GM04503 (cell line): ENCODE data around the gene ATAD3C.
A peak's percentile ranks its signal among the peaks of the same experiment; 100 is the strongest.
"Not testable (repeated sequence)": the region's sequence is repeated elsewhere in the genome, so short reads cannot be mapped to it uniquely, and the experiment has no call there.

Experiments
- DNase-seq: peaks from one replicate; pipeline ENCODE4 v3.0.0-alpha.2; 2012; ENCODE audit warnings: low read depth

ATAD3C gene

GRCh38 chr1:1508775-1509464 is 59.4 kb downstream of the ATAD3C start:
- DNase-seq, result not testable (repeated sequence)

- not testable (repeated sequence) for DNase-seq
Observed at GRCh38 chr1:1509465-1509850, 60.0 kb downstream of the ATAD3C start.

- DNase-seq, result peak; percentile 6
Observed at GRCh38 chr1:1510912-1511532, 61.5 kb downstream of the ATAD3C start.

GRCh38 chr1:1511533-1512285 is 62.2 kb downstream of the ATAD3C start, which contains the start of gene ATAD3A:
Gene ATAD3A (plus strand): TSS chr1:1512162. CDS start chr1:1512269, 107 bp downstream.
- peak; percentile 80 for DNase-seq

- not testable (repeated sequence) for DNase-seq
Observed at GRCh38 chr1:1512425-1512824, 62.9 kb downstream of the ATAD3C start.

GRCh38 chr1:1513675-1514074 is 64.2 kb downstream of the ATAD3C start:
- not testable (repeated sequence) for DNase-seq

- DNase-seq, result not testable (repeated sequence)
Observed at GRCh38 chr1:1514376-1514775, 64.9 kb downstream of the ATAD3C start.

GRCh38 chr1:1516923-1517322 is 67.4 kb downstream of the ATAD3C start:
- not testable (repeated sequence) for DNase-seq

GRCh38 chr1:1517973-1518620 is 68.6 kb downstream of the ATAD3C start:
- no peak for DNase-seq

GRCh38 chr1:1518621-1519007 is 69.1 kb downstream of the ATAD3C start:
- not testable (repeated sequence) for DNase-seq
